H9 (cell line): ENCODE measurements around the gene ANKMY1. TPM values are rescaled to one million over a fixed set of nuclear protein-coding genes. Genes with fewer than 3 reads are reported as not detected.

Experiments
- DNase-seq: peaks from one replicate; pipeline ENCODE4 v3.0.0-alpha.2; 2017
- H2AFZ ChIP-seq: one replicate; pipeline ENCODE4 v1.6.1; 2013; ENCODE audit warnings: mild to moderate bottlenecking, low read length, control low read depth, moderate library complexity
- H2AK5ac ChIP-seq: 2 replicates; pipeline ENCODE4 v1.6.1; 2013; ENCODE audit warnings: low read length, control low read depth, mixed read lengths; ENCODE audit not compliant: insufficient read length
- H2BK120ac ChIP-seq: one replicate; pipeline ENCODE4 v1.6.1; 2013; ENCODE audit warnings: low read depth, mild to moderate bottlenecking, low read length, control low read depth, inconsistent platforms; ENCODE audit not compliant: poor library complexity, severe bottlenecking
- H2BK12ac ChIP-seq: 2 replicates; pipeline ENCODE4 v1.6.1; 2013; ENCODE audit warnings: low read length, control low read depth, mixed read lengths, low read depth; ENCODE audit not compliant: insufficient read length
- H2BK15ac ChIP-seq: 2 replicates; pipeline ENCODE4 v1.6.1; 2013; ENCODE audit warnings: low read depth, low read length, control low read depth
- H2BK20ac ChIP-seq: one replicate; pipeline ENCODE4 v1.6.1; 2013; ENCODE audit warnings: low read depth, mild to moderate bottlenecking, low read length, control low read depth, inconsistent platforms; ENCODE audit not compliant: poor library complexity, severe bottlenecking
- H2BK5ac ChIP-seq: 2 replicates; pipeline ENCODE4 v1.6.1; 2013; ENCODE audit warnings: low read length, control low read depth, mixed read lengths; ENCODE audit not compliant: insufficient read length
- H3K14ac ChIP-seq: 2 replicates; pipeline ENCODE4 v1.6.1; 2013; ENCODE audit warnings: low read length, control low read depth; ENCODE audit not compliant: insufficient read depth
- H3K18ac ChIP-seq: 2 replicates; pipeline ENCODE4 v1.6.1; 2013; ENCODE audit warnings: low read depth, mild to moderate bottlenecking, mixed read lengths, low read length, control low read depth; ENCODE audit not compliant: insufficient read length
- H3K23ac ChIP-seq: 2 replicates; pipeline ENCODE4 v1.6.1; 2013; ENCODE audit warnings: low read length, control low read depth, mixed read lengths, low read depth; ENCODE audit not compliant: insufficient read length
- H3K23me2 ChIP-seq: 2 replicates; pipeline ENCODE4 v1.6.1; 2013; ENCODE audit warnings: low read depth, mild to moderate bottlenecking, mixed read lengths, low read length, control low read depth; ENCODE audit not compliant: insufficient read length, poor library complexity, severe bottlenecking
- H3K27ac ChIP-seq: 2 replicates; pipeline ENCODE4 v1.5.1; 2013; ENCODE audit warnings: low read length, control low read depth, mixed read lengths, low read depth; ENCODE audit not compliant: insufficient read length
- H3K27me3 ChIP-seq: 2 replicates; pipeline ENCODE4 v1.6.1; 2013; ENCODE audit warnings: low read length, control low read depth, inconsistent platforms; ENCODE audit not compliant: insufficient read depth
- H3K4ac ChIP-seq: 2 replicates; pipeline ENCODE4 v1.6.1; 2013; ENCODE audit warnings: low read depth, mild to moderate bottlenecking, control low read depth, inconsistent platforms, low read length, moderate library complexity
- H3K4me1 ChIP-seq: 2 replicates; pipeline ENCODE4 v1.6.1; 2013; ENCODE audit warnings: low read length, control low read depth, inconsistent platforms; ENCODE audit not compliant: insufficient read depth
- H3K4me2 ChIP-seq: 2 replicates; pipeline ENCODE4 v1.6.1; 2013; ENCODE audit warnings: low read length, control low read depth, mixed read lengths; ENCODE audit not compliant: insufficient read length, insufficient read depth
- H3K56ac ChIP-seq: 2 replicates; pipeline ENCODE4 v1.6.1; 2013; ENCODE audit warnings: low read depth, mild to moderate bottlenecking, mixed read lengths, low read length, control low read depth; ENCODE audit not compliant: insufficient read length
- H3K79me1 ChIP-seq: 2 replicates; pipeline ENCODE4 v1.6.1; 2013; ENCODE audit warnings: low read depth, mild to moderate bottlenecking, moderate library complexity, low read length, control low read depth, inconsistent platforms; ENCODE audit not compliant: insufficient read depth, poor library complexity, severe bottlenecking
- H3K79me2 ChIP-seq: 2 replicates; pipeline ENCODE4 v1.6.1; 2013; ENCODE audit warnings: low read length, control low read depth, inconsistent platforms; ENCODE audit not compliant: insufficient read depth
- H3K9ac ChIP-seq: 2 replicates; pipeline ENCODE4 v1.6.1; 2013; ENCODE audit warnings: low read length, control low read depth, mixed read lengths; ENCODE audit not compliant: insufficient read length; ENCODE audit errors: extremely low read depth
- H3K9me3 ChIP-seq: one replicate; pipeline ENCODE4 v1.6.1; 2013; ENCODE audit warnings: low read depth, low read length, inconsistent platforms; ENCODE audit not compliant: control insufficient read depth
- H3T11ph ChIP-seq: one replicate; pipeline ENCODE4 v1.6.1; 2013; ENCODE audit warnings: mild to moderate bottlenecking, low read length, control low read depth, inconsistent platforms
- H4K20me1 ChIP-seq: one replicate; pipeline ENCODE4 v1.6.1; 2013; ENCODE audit not compliant: control insufficient read depth, insufficient read length, insufficient read depth
- H4K5ac ChIP-seq: 2 replicates; pipeline ENCODE4 v1.6.1; 2013; ENCODE audit warnings: low read depth, mild to moderate bottlenecking, mixed read lengths, low read length, control low read depth; ENCODE audit not compliant: insufficient read length
- H4K8ac ChIP-seq: replicated peaks from 2 replicates; pipeline ENCODE4 v1.6.1; 2013; ENCODE audit warnings: low read length, control low read depth, mixed read lengths, low read depth; ENCODE audit not compliant: insufficient read length
- H4K91ac ChIP-seq: 2 replicates; pipeline ENCODE4 v1.6.1; 2013; ENCODE audit warnings: low read depth, mild to moderate bottlenecking, moderate library complexity, mixed read lengths, low read length, control low read depth; ENCODE audit not compliant: insufficient read length
- H3K27ac Mint-ChIP-seq, 3 experiments: 2 replicates in 2 of 3; 3 replicates in 1 of 3; pipeline ENCODE4 v1.8.0; 2020 to 2021; ENCODE audit warnings: mixed read lengths in 3 of 3, mild to moderate bottlenecking in 1 of 3, moderate library complexity in 1 of 3
- H3K27me3 Mint-ChIP-seq: 2 replicates; pipeline ENCODE4 v1.8.0; 2021; ENCODE audit warnings: low read depth, mild to moderate bottlenecking, moderate library complexity, mixed read lengths
- H3K36me3 Mint-ChIP-seq, 3 experiments: 2 replicates in 2 of 3; 3 replicates in 1 of 3; pipeline ENCODE4 v1.8.0; 2020 to 2021; ENCODE audit warnings: low read depth in 3 of 3, mixed read lengths in 3 of 3; ENCODE audit not compliant: insufficient read depth in 1 of 3
- H3K4me1 Mint-ChIP-seq, 2 experiments: 2 replicates each; pipeline ENCODE4 v1.8.0; 2020; ENCODE audit warnings: mixed read lengths in 2 of 2
- H3K4me3 Mint-ChIP-seq, 2 experiments: 2 replicates in 1 of 2; 3 replicates in 1 of 2; pipeline ENCODE4 v1.8.0; 2020 to 2021; ENCODE audit warnings: mild to moderate bottlenecking in 2 of 2, mixed read lengths in 2 of 2, moderate library complexity in 1 of 2
- H3K9me3 Mint-ChIP-seq, 2 experiments: 2 replicates in 1 of 2; 3 replicates in 1 of 2; pipeline ENCODE4 v1.8.0; 2020; ENCODE audit warnings: mild to moderate bottlenecking in 2 of 2, mixed read lengths in 2 of 2, moderate library complexity in 1 of 2
- WGBS: extraction: QIAGEN DNeasy Blood & Tissue Kit; methylation state at CpG from one replicate; pipeline ENCODE4 v1.1.7; 2013; ENCODE audit warnings: missing lambda C conversion rate, low lambda C conversion rate, mixed read lengths; ENCODE audit not compliant: insufficient read length; ENCODE audit errors: extremely low coverage; 5-methylcytosine and 5-hydroxymethylcytosine counted together
- total RNA-seq: library from RNA; stranded (reverse); gene quantifications from 2 replicates; pipeline ENCODE4 v1.2.1, GENCODE V29; 2021
- TF ChIP-seq, protein P1 (sequence below): fragments of 200-600 bp; sonication (generic); conservative IDR thresholded peaks from 3 replicates; pipeline ENCODE4 v1.8.0; 2021; ENCODE audit warnings: antibody characterized with exemption, mild to moderate bottlenecking

Gene ANKMY1
- total RNA-seq, 1 experiment from 2014 or later: 13.7 TPM

DNA sequence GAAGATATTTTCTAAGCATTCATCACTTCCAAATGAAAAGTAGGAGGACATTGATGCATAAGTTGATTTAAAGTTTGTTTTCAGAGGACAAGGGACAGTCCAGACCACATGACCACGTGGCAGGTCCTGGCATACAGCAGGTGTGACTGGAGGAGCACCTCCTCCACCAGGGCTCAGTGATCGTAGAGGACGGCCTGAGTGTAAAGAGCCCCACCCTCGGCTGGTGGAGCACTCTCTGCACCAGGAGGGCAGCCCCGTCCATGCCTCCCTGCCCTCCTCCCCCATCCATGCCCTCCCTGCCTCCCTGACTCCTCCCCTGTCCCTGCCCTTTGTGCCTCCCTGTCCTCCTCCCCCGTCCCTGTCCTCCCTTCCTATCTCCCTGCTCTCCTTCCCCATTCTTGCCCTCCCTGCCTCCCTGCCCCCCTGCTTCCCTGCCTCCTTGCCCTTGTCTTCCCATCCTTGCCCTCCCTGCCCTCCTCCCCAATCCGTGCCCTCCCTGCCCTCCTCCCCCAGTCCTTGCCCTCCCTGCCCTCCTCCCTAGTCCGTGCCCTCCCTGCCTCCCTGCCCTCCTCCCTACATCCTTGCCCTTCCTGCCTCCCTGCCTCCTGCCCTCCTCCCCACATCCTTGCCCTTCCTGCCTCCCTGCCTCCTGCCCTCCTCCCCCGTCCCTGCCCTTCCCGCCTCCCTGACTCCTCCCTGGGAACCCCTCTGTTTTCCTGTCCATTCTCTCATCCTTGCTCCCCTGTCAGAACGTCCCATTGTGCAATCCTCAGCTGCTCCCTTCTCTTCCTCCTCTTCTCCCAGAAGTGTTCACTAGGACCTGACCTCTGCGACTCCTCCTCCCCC is 47.9 kb downstream of the ANKMY1 start:
- Histone ChIP-seq H4K5ac (no peak overlapping the region), H2AK5ac (no peak overlapping the region), H3K79me1 (no peaks in the 10 kb centered on the region), H3K18ac (no peak overlapping the region), H3K9me3 (no peaks in the 10 kb centered on the region), H2AFZ (no peak overlapping the region), H2BK20ac (no peak overlapping the region), H3K4ac (no peak overlapping the region), H3K23ac (no peak overlapping the region), H3K23me2 (no peaks in the 10 kb centered on the region), H2BK15ac (no peak overlapping the region), H4K91ac (no peak overlapping the region), H3K14ac (no peak overlapping the region; the same call in 1 of the 2 replicates), H3T11ph (no peak overlapping the region), H2BK5ac (no peak overlapping the region), H4K8ac (no peak overlapping the region), H3K79me2 (no peaks in the 10 kb centered on the region), H2BK120ac (no peak overlapping the region), H2BK12ac (no peak overlapping the region), H3K27me3 (no peaks in the 10 kb centered on the region), H4K20me1 (no peaks in the 10 kb centered on the region), H3K27ac (no peak overlapping the region), H3K9ac (no peak overlapping the region), H3K56ac (no peak overlapping the region), H3K4me1 (no peaks in the 10 kb centered on the region), H3K4me2 (no peak overlapping the region)
- Mint-ChIP-seq H3K27me3 (peaks cover 3% of the 10 kb centered on the region), H3K27ac (no peak overlapping the region), H3K4me3 (no peak overlapping the region), H3K4me1 (peaks cover 0 to 2% of the 10 kb centered on the region in 2 experiments; a peak in 1 of 4 replicates), H3K36me3 (no peaks in the 10 kb centered on the region), H3K9me3 (0 out of 5 replicates have a peak, but pooled peaks cover 0 to 2% of the 10 kb centered on the region in 2 experiments)
- WGBS: no CpG with 5 or more reads among the region's 12 CpGs
- peak; percentile 16 for DNase-seq
- TF ChIP-seq, protein P1, sequence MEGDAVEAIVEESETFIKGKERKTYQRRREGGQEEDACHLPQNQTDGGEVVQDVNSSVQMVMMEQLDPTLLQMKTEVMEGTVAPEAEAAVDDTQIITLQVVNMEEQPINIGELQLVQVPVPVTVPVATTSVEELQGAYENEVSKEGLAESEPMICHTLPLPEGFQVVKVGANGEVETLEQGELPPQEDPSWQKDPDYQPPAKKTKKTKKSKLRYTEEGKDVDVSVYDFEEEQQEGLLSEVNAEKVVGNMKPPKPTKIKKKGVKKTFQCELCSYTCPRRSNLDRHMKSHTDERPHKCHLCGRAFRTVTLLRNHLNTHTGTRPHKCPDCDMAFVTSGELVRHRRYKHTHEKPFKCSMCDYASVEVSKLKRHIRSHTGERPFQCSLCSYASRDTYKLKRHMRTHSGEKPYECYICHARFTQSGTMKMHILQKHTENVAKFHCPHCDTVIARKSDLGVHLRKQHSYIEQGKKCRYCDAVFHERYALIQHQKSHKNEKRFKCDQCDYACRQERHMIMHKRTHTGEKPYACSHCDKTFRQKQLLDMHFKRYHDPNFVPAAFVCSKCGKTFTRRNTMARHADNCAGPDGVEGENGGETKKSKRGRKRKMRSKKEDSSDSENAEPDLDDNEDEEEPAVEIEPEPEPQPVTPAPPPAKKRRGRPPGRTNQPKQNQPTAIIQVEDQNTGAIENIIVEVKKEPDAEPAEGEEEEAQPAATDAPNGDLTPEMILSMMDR: no peak
